PFSK-1 (cell line): ENCODE results near the gene CDC42BPB.

Source experiments
- POLR2AphosphoS5 ChIP-seq: IDR thresholded peaks from 2 replicates; pipeline ENCODE4 v1.6.1; 2012; ENCODE audit warnings: low read depth, mild to moderate bottlenecking, control low read depth, low read length, moderate library complexity
- TAF1 ChIP-seq: IDR thresholded peaks from 2 replicates; pipeline ENCODE4 v1.6.1; 2012; ENCODE audit warnings: low read length, control low read depth, borderline replicate concordance; ENCODE audit not compliant: insufficient read depth

DNA sequence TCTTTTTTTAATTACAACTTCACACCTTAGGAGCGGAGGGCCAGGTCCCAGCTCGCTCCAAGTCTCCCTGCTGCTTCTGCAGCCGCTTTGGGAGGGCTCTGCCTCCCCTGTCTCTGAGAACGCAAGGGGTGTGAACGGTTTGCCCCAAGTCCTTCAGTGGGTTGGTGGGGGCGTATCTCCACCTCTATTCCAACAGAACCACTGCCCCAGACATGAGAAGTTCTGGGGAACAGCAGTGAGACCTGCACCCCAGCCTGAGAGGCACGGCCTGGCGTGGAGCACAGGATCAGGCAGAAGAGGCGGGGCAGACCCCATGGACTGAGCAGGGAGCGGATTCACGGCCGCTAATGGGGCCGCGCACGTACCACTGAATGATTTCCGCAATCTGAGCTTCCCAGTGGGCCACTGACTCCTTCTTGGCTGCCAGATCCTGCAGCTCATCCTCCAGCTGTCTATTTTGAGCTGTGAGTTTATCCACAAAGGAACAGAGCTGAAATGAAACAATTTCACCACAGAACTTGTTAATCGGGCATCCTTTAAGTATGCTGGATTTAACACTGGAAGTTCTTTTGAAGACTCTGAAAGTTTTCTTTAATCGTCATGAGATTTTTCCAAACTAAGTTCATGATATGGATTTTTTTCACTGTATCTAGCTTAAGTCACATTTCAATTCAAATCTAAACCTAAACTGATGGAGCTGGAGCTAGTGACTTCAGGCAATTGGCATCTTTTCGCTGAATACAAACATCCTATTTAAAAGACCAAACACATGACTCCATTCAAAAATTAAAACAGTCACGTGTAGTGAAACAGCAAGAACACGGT is 90.5 kb downstream of the CDC42BPB start:
- no peak for TF ChIP-seq POLR2AphosphoS5
- TF ChIP-seq TAF1, result no peak
